OCI-LY7 (cell line): Measurements from ENCODE around the gene PSMF1.

Experiments
- EZH2phosphoT487 ChIP-seq: fragments of 200-600 bp; sonication (generic); IDR thresholded peaks from 2 replicates; pipeline ENCODE4 v1.6.1; 2018; ENCODE audit warnings: low read depth, borderline replicate concordance, mild to moderate bottlenecking, mixed run types, antibody characterized with exemption, low read length, moderate library complexity, mixed read lengths
- TF ChIP-seq, protein P1 (sequence below): fragments of 200-600 bp; sonication (generic); conservative IDR thresholded peaks from 2 replicates; pipeline ENCODE4 v1.5.1; 2014; ENCODE audit warnings: mild to moderate bottlenecking, antibody characterized with exemption, low read length, moderate library complexity, mixed read lengths

DNA sequence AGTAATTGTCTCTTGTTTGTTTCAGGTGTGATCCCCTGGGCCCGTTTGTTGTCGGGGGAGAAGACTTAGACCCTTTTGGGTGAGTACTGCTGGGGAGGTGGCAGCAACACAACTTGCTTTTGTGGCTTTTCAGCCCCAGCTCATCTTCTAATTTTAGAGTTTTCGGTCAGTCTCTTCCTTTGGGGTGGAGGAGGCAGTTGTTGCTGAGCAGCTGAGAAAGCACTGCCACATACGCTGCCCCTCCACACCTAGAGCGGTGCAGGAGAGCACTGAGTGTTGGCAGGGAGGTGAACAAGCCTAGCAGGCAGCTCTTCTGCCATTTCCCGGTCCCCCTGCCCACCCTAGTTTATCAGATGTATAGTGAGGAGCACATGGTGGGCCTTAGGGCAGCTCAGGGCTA, 44.7 kb downstream of the PSMF1 start:
- TF ChIP-seq, protein P1, sequence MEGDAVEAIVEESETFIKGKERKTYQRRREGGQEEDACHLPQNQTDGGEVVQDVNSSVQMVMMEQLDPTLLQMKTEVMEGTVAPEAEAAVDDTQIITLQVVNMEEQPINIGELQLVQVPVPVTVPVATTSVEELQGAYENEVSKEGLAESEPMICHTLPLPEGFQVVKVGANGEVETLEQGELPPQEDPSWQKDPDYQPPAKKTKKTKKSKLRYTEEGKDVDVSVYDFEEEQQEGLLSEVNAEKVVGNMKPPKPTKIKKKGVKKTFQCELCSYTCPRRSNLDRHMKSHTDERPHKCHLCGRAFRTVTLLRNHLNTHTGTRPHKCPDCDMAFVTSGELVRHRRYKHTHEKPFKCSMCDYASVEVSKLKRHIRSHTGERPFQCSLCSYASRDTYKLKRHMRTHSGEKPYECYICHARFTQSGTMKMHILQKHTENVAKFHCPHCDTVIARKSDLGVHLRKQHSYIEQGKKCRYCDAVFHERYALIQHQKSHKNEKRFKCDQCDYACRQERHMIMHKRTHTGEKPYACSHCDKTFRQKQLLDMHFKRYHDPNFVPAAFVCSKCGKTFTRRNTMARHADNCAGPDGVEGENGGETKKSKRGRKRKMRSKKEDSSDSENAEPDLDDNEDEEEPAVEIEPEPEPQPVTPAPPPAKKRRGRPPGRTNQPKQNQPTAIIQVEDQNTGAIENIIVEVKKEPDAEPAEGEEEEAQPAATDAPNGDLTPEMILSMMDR: no peak
- TF ChIP-seq EZH2phosphoT487: no peak
